Activated T-helper 1 cell treated with Interleukin-2 at 50 U/mL for 16 hours (primary cell): Measurements from ENCODE around the gene EGFL7.

Source experiments
- DNase-seq: peaks from one replicate; pipeline ENCODE4 v3.0.0-alpha.2; 2020; ENCODE audit warnings: low read depth

The EGFL7 gene

DNA sequence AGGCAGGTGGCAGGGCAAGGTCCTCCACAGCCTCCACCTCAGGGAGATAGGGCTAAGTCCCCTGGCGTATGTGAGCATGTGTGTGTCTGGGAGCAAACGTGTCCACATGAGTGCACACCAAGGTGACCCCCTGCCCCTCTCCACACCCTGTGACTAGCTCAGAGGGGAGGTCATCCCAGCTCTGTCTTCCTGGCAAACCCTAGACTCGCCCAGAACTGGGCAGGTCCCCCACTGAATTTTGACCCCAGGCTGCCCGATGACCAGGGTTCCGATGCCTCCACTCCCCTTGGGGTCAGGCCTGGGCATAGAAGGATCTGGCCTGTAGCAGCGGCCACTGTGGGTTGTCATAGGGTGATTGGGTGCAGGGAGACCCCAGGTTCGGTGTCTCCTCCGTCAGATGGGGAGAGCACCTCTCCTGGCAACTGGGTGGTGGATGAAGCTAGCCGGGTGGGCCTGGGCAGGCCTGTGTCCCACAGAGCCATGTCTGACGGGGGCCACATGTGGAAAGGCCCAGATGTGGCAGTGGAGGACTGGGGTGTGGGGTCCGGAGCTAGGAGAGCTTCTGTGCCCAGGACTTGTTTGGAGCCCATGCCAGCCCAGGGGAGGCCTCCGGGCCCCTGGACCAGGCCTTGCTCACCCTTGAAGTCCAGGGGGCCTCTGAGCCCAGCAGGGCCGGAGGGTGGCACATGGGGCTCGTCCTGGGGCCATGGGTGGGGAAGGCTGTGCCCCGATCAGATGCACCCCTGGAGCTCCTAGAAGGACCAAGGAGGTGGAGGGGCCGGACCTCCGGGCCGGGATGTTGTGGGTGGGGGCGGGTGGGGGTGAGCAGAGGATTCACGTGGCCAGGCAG, 55.9 kb downstream of the EGFL7 start:
- DNase-seq = no peak

DNA sequence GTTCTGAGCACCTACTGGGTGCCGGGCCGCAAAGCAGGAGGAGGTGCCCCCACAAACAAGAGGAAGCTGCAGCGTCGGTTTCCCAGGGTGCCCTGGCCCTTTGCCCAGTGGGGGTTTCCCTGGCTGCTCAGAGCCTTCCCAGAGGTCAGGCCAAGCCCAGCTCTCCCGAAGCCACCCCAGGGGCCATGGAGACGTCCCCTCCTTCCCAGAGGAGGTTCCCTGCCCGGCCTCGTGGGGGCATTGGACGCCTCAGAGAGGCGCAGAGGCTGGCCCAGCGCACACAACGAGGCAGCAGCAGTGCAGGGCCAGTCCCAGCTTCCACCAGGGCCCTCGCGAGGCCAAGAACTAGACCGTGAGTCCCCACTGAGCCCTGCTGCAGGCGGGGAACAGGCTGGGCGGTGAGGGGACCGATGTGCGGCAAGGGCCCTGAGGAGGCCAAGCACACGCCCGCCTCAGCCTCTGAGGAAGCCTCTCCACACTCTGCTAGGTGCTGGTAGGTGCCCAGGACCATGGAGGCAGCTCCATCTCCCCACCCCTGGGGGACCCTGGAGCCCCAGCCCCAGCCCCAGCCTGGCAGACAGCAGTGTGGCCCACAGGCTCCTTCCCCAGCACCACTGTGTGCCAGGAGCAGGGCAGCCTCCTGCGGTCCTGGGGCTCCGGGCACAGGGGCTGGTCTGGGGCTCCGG, 56.6 kb downstream of the EGFL7 start:
- DNase-seq = no peak

DNA sequence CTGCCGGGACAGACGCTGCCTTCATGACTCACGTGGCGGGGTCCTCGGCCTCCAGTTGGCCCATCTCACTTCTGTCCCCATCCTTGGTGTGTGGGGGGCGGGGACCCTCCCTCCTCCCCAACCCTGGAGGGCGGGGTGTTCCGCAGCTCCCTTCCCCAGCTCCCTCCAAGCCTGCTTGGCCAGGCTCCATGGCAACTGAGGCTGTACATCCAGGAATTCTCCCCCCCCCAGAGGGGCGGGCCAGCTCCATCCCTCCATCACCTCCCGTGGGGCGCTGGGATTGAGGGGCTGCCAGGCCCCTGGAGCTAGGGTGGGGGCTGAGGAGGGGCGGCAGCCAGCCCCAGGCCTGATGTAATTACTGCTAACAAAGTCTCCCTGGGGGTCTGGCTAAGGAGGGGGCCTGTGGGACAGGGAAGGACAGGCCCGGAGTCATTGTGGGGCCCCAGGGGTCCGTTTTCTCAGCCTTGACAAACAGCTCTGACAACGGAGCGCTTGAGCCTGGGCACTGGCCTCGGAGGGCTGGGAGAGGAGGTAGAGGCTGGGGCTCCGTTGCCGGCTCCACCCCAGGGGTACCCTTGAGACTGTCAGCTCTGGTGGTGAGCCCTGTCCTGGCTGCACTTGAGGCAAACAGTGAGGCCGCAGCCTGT, 57.7 kb downstream of the EGFL7 start:
- DNase-seq = no peak

DNA sequence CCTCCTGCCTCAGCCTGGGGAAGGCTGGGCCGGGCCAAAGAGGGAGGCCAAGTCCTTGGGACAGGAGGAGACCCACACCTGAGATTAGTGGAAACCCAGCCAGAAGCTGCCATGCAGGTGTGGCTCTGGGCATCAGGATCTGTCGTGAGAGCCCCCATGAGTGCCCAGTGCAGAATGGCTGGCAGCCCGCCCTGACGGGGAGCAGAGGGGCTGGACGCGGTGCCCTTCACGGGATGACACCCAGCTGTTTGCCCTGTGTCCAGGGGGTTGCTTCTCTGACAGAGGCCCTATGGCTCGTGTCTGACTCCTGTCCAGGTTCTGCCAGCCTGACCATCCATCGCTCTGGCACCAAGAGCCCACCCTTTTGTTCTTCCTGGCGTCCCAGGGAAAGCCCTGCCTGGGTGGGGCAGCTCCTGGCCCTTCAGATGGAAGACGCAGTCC, 58.2 kb downstream of the EGFL7 start:
- no peak for DNase-seq

DNA sequence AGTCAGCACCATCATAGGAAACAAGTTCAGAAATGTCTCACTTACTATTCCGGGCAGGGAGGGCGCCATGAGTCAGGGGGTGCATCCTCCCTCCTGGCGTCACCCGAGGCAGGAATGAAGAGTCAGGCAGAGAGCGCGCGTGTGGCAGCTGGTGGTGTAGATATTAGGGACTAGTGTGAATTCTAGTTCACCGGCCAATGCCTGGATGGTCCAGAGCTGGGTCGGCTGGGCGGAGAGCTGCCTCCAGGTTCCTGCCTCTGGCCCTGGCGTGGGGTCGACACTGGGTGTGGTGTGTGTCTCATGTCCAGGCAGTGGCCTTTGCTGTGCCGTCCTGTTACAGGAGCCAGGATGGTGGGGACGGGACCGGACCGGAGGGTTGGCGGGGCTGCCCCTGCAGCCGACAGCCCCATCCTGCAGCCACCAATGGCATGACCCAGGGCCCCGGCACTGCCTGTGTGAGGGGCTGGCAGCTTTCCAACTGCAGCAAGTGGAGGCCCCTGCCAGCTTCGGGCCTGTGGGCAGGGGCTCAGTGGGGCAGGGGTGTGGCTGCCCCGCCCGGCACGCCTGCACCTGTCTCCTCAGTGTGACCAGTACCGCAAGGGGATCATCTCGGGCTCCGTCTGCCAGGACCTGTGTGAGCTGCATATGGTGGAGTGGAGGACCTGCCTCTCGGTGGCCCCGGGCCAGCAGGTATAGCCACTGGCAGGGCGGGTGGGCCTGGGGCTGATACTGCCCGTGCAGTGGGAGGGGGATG, 58.8 kb downstream of the EGFL7 start:
- no peak for DNase-seq
